GM23338 (cell line): Measurements from ENCODE around the gene SMIM13. TPM values are rescaled to one million over a fixed set of nuclear protein-coding genes. Genes with fewer than 3 reads are reported as not detected.

Source experiments
- ATAC-seq: fragments of 200-7000 bp; cut with Tn5 transposase; 3 replicates; pipeline ENCODE4 v1.9.1; 2020
- DNase-seq: peaks from one replicate; pipeline ENCODE4 v3.0.0-alpha.2; 2015; ENCODE audit warnings: low spot score
- H2AFZ ChIP-seq: fragments of 200-600 bp; sonication (generic); 2 replicates; pipeline ENCODE4 v1.8.0; 2016; ENCODE audit warnings: antibody characterized with exemption, mild to moderate bottlenecking, moderate library complexity
- H3F3A ChIP-seq: fragments of 200-600 bp; sonication (generic); replicated peaks from 2 replicates; pipeline ENCODE4 v1.8.0; 2017; ENCODE audit warnings: antibody characterized with exemption, mixed run types, low read depth
- H3K27ac ChIP-seq: fragments of 200-600 bp; sonication (generic); 2 replicates; pipeline ENCODE4 v1.6.1; 2016; ENCODE audit warnings: low read depth
- H3K27me3 ChIP-seq: fragments of 200-600 bp; sonication (generic); 2 replicates; pipeline ENCODE4 v1.8.0; 2016; ENCODE audit warnings: mild to moderate bottlenecking, mixed run types, moderate library complexity; ENCODE audit not compliant: insufficient read depth
- H3K36me3 ChIP-seq: fragments of 200-600 bp; sonication (generic); 2 replicates; pipeline ENCODE4 v1.8.0; 2016; ENCODE audit warnings: mild to moderate bottlenecking; ENCODE audit not compliant: insufficient read depth
- H3K4me1 ChIP-seq: fragments of 200-600 bp; sonication (generic); 2 replicates; pipeline ENCODE4 v1.8.0; 2016; ENCODE audit warnings: mild to moderate bottlenecking, moderate library complexity; ENCODE audit not compliant: insufficient read depth
- H3K4me2 ChIP-seq: fragments of 200-600 bp; sonication (generic); 2 replicates; pipeline ENCODE4 v1.7.1; 2017; ENCODE audit warnings: mixed run types
- H3K4me3 ChIP-seq: fragments of 200-600 bp; sonication (generic); 2 replicates; pipeline ENCODE4 v1.6.1; 2016; ENCODE audit warnings: mixed run types
- H3K79me2 ChIP-seq: fragments of 200-600 bp; sonication (generic); replicated peaks from 2 replicates; pipeline ENCODE4 v1.8.0; 2017; ENCODE audit warnings: mild to moderate bottlenecking; ENCODE audit not compliant: insufficient read depth
- H3K9me2 ChIP-seq: fragments of 200-600 bp; sonication (generic); 2 replicates; pipeline ENCODE4 v1.8.0; 2017; ENCODE audit not compliant: insufficient read depth
- H4K20me1 ChIP-seq: fragments of 200-600 bp; sonication (generic); replicated peaks from 2 replicates; pipeline ENCODE4 v1.8.0; 2017; ENCODE audit warnings: mild to moderate bottlenecking; ENCODE audit not compliant: insufficient read depth
- H3K27ac Mint-ChIP-seq: 2 replicates; pipeline ENCODE4 v1.8.0; 2020; ENCODE audit warnings: inconsistent platforms, mild to moderate bottlenecking, moderate library complexity, mixed read lengths
- H3K27me3 Mint-ChIP-seq: 3 replicates; pipeline ENCODE4 v1.8.0; 2022; ENCODE audit warnings: low read depth, mild to moderate bottlenecking, moderate library complexity, mixed read lengths, inconsistent platforms; ENCODE audit not compliant: insufficient read depth, poor library complexity
- H3K36me3 Mint-ChIP-seq: 3 replicates; pipeline ENCODE4 v1.8.0; 2021; ENCODE audit warnings: low read depth, mild to moderate bottlenecking, inconsistent platforms, moderate library complexity, mixed read lengths
- H3K4me1 Mint-ChIP-seq: 3 replicates; pipeline ENCODE4 v1.8.0; 2020; ENCODE audit warnings: mild to moderate bottlenecking, inconsistent platforms, mixed read lengths
- H3K4me3 Mint-ChIP-seq: 3 replicates; pipeline ENCODE4 v1.8.0; 2021; ENCODE audit warnings: moderate library complexity, mild to moderate bottlenecking, inconsistent platforms, mixed read lengths
- H3K9me3 Mint-ChIP-seq: 3 replicates; pipeline ENCODE4 v1.8.0; 2020; ENCODE audit warnings: moderate library complexity, mild to moderate bottlenecking, inconsistent platforms, mixed read lengths
- NANOG ChIP-seq: IDR thresholded peaks from 2 replicates; pipeline ENCODE4 v1.6.1; 2016; ENCODE audit warnings: antibody characterized with exemption, borderline replicate concordance
- POLR2AphosphoS5 ChIP-seq: IDR thresholded peaks from 2 replicates; pipeline ENCODE4 v1.6.1; 2016; ENCODE audit warnings: antibody characterized with exemption, low read depth
- STAT1 ChIP-seq: IDR thresholded peaks from one replicate; pipeline ENCODE4 v1.6.1; 2016; ENCODE audit warnings: antibody characterized with exemption; ENCODE audit not compliant: unreplicated experiment
- ZNF114 ChIP-seq: fragments of 250-450 bp; sonication (Bioruptor Pico); IDR thresholded peaks from 2 replicates; pipeline ENCODE4 v1.5.0; 2020; ENCODE audit warnings: mild to moderate bottlenecking, moderate library complexity
- polyA plus RNA-seq: library from polyadenylated mRNA; unstranded; fragments of >200 nt; fragmentation: Nextera tagmentation; extraction: Ambion mirVana; gene quantifications from 2 replicates; pipeline ENCODE4 v1.2.1, GENCODE V29; 2016
- total RNA-seq: library from RNA; depleted of rRNA; stranded (reverse); fragments of >200 nt; shearing (Covaris generic); gene quantifications from 2 replicates; pipeline ENCODE4 v1.2.3, GENCODE V29; 2014
- TF ChIP-seq, protein P1 (sequence below): IDR thresholded peaks from 2 replicates; pipeline ENCODE4 v1.6.1; 2016; ENCODE audit warnings: antibody characterized with exemption
- TF ChIP-seq, protein P2 (sequence below): fragments of 250-450 bp; sonication (Bioruptor Pico); IDR thresholded peaks from 2 replicates; pipeline ENCODE4 v1.5.0; 2020; ENCODE audit warnings: mild to moderate bottlenecking, moderate library complexity
- TF ChIP-seq, protein P3 (sequence below): IDR thresholded peaks from one replicate; pipeline ENCODE4 v1.6.1; 2018; ENCODE audit warnings: antibody characterized with exemption; ENCODE audit not compliant: unreplicated experiment

SMIM13 gene
- total and polyA plus RNA-seq, 2 experiments from 2014 or later = 7.2 to 12.7 TPM

DNA sequence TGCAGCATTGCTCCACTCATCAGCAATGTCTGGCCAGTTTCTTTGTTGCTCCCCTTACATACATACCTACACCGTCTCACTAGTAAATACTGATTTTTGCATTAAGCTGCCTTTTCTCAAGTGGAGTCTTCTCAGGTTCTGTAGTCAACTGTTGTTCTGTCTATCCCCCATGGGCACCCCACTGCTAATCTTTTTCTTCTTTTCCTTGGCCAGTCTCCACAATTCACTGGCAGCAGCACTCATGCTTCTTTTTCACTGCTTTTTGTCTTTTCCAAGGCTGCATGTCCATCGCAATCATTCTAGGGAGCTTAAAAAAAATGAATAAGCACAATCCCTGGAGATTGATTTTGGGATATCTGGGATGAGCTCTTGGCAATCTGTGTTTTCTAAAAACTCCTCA is 28.2 kb downstream of the SMIM13 start:
- H3K9me2 ChIP-seq = peaks cover 8% of the 10 kb centered on the region; the same call in 1 of the 2 replicates
- no peak overlapping the region for H3K4me2 ChIP-seq
- H3K27ac Mint-ChIP-seq = no peak overlapping the region
- no peaks in the 10 kb centered on the region for H3K27me3 Mint-ChIP-seq
- H4K20me1 ChIP-seq = peaks cover 24% of the 10 kb centered on the region
- no peaks in the 10 kb centered on the region for H3K9me3 Mint-ChIP-seq
- no peak overlapping the region for H3K27ac ChIP-seq
- no peaks in the 10 kb centered on the region for H3K27me3 ChIP-seq
- H3K36me3 Mint-ChIP-seq = peaks cover 8% of the 10 kb centered on the region; the same call in 2 of the 3 replicates
- H3K4me3 ChIP-seq = no peak overlapping the region
- H3K4me1 ChIP-seq = peaks cover 5% of the 10 kb centered on the region; the same call in 1 of the 2 replicates
- DNase-seq (no peak), ATAC-seq (no peak)
- H3K4me3 Mint-ChIP-seq = no peak overlapping the region
- no peaks in the 10 kb centered on the region for H3F3A ChIP-seq
- peaks cover 94% of the 10 kb centered on the region for H3K79me2 ChIP-seq
- H3K36me3 ChIP-seq = no peaks in the 10 kb centered on the region
- TF ChIP-seq STAT1 (no peak), NANOG (no peak), POLR2AphosphoS5 (no peak), ZNF114 (CRISPR knock-in tag) (no peak)
- TF ChIP-seq, protein P1, sequence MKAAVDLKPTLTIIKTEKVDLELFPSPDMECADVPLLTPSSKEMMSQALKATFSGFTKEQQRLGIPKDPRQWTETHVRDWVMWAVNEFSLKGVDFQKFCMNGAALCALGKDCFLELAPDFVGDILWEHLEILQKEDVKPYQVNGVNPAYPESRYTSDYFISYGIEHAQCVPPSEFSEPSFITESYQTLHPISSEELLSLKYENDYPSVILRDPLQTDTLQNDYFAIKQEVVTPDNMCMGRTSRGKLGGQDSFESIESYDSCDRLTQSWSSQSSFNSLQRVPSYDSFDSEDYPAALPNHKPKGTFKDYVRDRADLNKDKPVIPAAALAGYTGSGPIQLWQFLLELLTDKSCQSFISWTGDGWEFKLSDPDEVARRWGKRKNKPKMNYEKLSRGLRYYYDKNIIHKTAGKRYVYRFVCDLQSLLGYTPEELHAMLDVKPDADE = no peak
- TF ChIP-seq, protein P2, sequence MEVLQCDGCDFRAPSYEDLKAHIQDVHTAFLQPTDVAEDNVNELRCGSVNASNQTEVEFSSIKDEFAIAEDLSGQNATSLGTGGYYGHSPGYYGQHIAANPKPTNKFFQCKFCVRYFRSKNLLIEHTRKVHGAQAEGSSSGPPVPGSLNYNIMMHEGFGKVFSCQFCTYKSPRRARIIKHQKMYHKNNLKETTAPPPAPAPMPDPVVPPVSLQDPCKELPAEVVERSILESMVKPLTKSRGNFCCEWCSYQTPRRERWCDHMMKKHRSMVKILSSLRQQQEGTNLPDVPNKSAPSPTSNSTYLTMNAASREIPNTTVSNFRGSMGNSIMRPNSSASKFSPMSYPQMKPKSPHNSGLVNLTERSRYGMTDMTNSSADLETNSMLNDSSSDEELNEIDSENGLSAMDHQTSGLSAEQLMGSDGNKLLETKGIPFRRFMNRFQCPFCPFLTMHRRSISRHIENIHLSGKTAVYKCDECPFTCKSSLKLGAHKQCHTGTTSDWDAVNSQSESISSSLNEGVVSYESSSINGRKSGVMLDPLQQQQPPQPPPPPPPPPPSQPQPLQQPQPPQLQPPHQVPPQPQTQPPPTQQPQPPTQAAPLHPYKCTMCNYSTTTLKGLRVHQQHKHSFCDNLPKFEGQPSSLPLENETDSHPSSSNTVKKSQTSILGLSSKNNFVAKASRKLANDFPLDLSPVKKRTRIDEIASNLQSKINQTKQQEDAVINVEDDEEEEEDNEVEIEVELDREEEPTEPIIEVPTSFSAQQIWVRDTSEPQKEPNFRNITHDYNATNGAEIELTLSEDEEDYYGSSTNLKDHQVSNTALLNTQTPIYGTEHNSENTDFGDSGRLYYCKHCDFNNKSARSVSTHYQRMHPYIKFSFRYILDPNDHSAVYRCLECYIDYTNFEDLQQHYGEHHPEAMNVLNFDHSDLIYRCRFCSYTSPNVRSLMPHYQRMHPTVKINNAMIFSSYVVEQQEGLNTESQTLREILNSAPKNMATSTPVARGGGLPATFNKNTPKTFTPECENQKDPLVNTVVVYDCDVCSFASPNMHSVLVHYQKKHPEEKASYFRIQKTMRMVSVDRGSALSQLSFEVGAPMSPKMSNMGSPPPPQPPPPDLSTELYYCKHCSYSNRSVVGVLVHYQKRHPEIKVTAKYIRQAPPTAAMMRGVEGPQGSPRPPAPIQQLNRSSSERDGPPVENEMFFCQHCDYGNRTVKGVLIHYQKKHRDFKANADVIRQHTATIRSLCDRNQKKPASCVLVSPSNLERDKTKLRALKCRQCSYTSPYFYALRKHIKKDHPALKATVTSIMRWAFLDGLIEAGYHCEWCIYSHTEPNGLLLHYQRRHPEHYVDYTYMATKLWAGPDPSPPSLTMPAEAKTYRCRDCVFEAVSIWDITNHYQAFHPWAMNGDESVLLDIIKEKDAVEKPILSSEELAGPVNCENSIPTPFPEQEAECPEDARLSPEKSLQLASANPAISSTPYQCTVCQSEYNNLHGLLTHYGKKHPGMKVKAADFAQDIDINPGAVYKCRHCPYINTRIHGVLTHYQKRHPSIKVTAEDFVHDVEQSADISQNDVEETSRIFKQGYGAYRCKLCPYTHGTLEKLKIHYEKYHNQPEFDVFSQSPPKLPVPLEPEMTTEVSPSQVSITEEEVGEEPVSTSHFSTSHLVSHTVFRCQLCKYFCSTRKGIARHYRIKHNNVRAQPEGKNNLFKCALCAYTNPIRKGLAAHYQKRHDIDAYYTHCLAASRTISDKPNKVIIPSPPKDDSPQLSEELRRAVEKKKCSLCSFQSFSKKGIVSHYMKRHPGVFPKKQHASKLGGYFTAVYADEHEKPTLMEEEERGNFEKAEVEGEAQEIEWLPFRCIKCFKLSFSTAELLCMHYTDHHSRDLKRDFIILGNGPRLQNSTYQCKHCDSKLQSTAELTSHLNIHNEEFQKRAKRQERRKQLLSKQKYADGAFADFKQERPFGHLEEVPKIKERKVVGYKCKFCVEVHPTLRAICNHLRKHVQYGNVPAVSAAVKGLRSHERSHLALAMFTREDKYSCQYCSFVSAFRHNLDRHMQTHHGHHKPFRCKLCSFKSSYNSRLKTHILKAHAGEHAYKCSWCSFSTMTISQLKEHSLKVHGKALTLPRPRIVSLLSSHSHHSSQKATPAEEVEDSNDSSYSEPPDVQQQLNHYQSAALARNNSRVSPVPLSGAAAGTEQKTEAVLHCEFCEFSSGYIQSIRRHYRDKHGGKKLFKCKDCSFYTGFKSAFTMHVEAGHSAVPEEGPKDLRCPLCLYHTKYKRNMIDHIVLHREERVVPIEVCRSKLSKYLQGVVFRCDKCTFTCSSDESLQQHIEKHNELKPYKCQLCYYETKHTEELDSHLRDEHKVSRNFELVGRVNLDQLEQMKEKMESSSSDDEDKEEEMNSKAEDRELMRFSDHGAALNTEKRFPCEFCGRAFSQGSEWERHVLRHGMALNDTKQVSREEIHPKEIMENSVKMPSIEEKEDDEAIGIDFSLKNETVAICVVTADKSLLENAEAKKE (CRISPR knock-in tag) = no peak
- TF ChIP-seq, protein P3, sequence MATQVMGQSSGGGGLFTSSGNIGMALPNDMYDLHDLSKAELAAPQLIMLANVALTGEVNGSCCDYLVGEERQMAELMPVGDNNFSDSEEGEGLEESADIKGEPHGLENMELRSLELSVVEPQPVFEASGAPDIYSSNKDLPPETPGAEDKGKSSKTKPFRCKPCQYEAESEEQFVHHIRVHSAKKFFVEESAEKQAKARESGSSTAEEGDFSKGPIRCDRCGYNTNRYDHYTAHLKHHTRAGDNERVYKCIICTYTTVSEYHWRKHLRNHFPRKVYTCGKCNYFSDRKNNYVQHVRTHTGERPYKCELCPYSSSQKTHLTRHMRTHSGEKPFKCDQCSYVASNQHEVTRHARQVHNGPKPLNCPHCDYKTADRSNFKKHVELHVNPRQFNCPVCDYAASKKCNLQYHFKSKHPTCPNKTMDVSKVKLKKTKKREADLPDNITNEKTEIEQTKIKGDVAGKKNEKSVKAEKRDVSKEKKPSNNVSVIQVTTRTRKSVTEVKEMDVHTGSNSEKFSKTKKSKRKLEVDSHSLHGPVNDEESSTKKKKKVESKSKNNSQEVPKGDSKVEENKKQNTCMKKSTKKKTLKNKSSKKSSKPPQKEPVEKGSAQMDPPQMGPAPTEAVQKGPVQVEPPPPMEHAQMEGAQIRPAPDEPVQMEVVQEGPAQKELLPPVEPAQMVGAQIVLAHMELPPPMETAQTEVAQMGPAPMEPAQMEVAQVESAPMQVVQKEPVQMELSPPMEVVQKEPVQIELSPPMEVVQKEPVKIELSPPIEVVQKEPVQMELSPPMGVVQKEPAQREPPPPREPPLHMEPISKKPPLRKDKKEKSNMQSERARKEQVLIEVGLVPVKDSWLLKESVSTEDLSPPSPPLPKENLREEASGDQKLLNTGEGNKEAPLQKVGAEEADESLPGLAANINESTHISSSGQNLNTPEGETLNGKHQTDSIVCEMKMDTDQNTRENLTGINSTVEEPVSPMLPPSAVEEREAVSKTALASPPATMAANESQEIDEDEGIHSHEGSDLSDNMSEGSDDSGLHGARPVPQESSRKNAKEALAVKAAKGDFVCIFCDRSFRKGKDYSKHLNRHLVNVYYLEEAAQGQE = no peak
- peaks cover 10% of the 10 kb centered on the region for H3K4me1 Mint-ChIP-seq
- H2AFZ ChIP-seq = no peak overlapping the region
